Heart right ventricle (tissue), 16 donors: ENCODE measurements around the gene TRMT11. TPM values are rescaled to one million over a fixed set of nuclear protein-coding genes. Genes with fewer than 3 reads are reported as not detected.

ENCODE experiments used
- ATAC-seq, 8 donors: fragments of 200-7000 bp; cut with Tn5 transposase; one replicate each; pipeline ENCODE4 v1.9.1; 2020; ENCODE audit warnings: mild to moderate bottlenecking in 8 of 8, moderate library complexity in 8 of 8, moderate number of reproducible peaks in 1 of 8
- DNase-seq, 2 donors: peaks; one replicate each; pipeline ENCODE4 v3.0.0-alpha.2; 2020
- H3K27ac ChIP-seq, 10 donors: fragments of 200-600 bp; sonication (generic) in 2 of 10; one replicate each; pipeline versions ENCODE4 v1.5.0 to v1.8.0; 2020 to 2022; ENCODE audit warnings: mild to moderate bottlenecking in 3 of 10
- H3K27me3 ChIP-seq, 7 donors: fragments of 200-600 bp; one replicate each; pipeline ENCODE4 v1.8.0; 2021 to 2022; ENCODE audit warnings: mild to moderate bottlenecking in 2 of 7
- H3K36me3 ChIP-seq, 9 donors: fragments of 200-600 bp; sonication (generic) in 1 of 9; one replicate each; pipeline versions ENCODE4 v1.5.0 to v1.8.0; 2020 to 2022; ENCODE audit warnings: mild to moderate bottlenecking in 2 of 9
- H3K4me1 ChIP-seq, 9 donors: fragments of 200-600 bp; sonication (generic) in 1 of 9; one replicate each; pipeline versions ENCODE4 v1.5.0 to v1.8.0; 2020 to 2022; ENCODE audit warnings: mild to moderate bottlenecking in 4 of 9
- H3K4me3 ChIP-seq, 10 donors: fragments of 200-600 bp; sonication (generic) in 2 of 10; one replicate each; pipeline versions ENCODE4 v1.5.0 to v1.8.0; 2020 to 2022; ENCODE audit warnings: mild to moderate bottlenecking in 7 of 10, moderate library complexity in 2 of 10
- H3K9me3 ChIP-seq, 11 donors: fragments of 200-600 bp in 10 of 11; sonication (generic) in 2 of 11; one replicate each; pipeline versions ENCODE4 v1.5.0 to v1.8.0; 2013 to 2022; ENCODE audit warnings: mild to moderate bottlenecking in 2 of 11, control low read depth in 1 of 11, moderate library complexity in 1 of 11
- WGBS, 2 donors: extraction: QIAGEN DNeasy Blood & Tissue Kit; methylation state at CpG; one replicate each; pipeline ENCODE4 v1.1.7; 2013; ENCODE audit warnings: inconsistent platforms in 1 of 2; 5-methylcytosine and 5-hydroxymethylcytosine counted together
- intact Hi-C, 10 donors: fragments of 100-400 bp; cut with DNase I; formaldehyde crosslinking; loops; one replicate each; pipeline versions ENCODE4 v1.11.1 to v1.14.2; 2022
- polyA plus RNA-seq, 2 donors: library from polyadenylated mRNA; stranded (reverse); fragments of 200-250 nt; gene quantifications; one replicate each; pipeline ENCODE4 v1.2.3, GENCODE V29; 2013
- total RNA-seq, 10 donors: library from RNA; stranded (reverse); fragmentation: NEBNext Ultra II Directional in 3 of 10; extraction: Animal tissue kit (Norgen Biotek cat#: 25700) in 3 of 10; gene quantifications; one replicate each; pipeline versions ENCODE4 v1.2.1 to v1.2.4, GENCODE V29; 2021 to 2023
- TF ChIP-seq, protein P1 (sequence below), 9 donors: fragments of 200-600 bp; sonication (generic) in 2 of 9; IDR thresholded peaks; one replicate each; pipeline versions ENCODE4 v1.5.0 to v1.8.0; 2021 to 2022; ENCODE audit warnings: antibody characterized with exemption in 9 of 9, mild to moderate bottlenecking in 5 of 9, moderate library complexity in 1 of 9
- donor health status: Arrhythmogenic right ventricular cardiomyopathy.
- donor health status: ischemic (EF 13 %, LVEDD 7.1; RV severe dilation, severe dysfunction).
- donor health status: healthy with polysubstance abuse.
- donor health status: DM: no; HTN: yes; CAD: no.
- donor health status: DM: no; HTN: no; CAD: no.
- donor health status: ischemic (EF 25% LVEDD 6.9; RV normal size, moderate dysfunction).
- donor health status: ischemic (EF 25% LVEDD 5.7; RV mildly dilated, moderate dysfunction).
- donor health status: healthy.
- donor health status: DM: yes; HTN: yes; CAD: no.
- donor health status: Ischemic cardiomyopathy.
- donor health status: ischemic (EF 35%, LVEDD 5.7; RV mildly dilated, moderate dysfunction).
- donor health status: nonischemic (EF 11% LVEDD 7.7; RV severe dilation, severe dysfunction).
- donor health status: DM: yes; HTN: yes; CAD: no.
- donor health status: PGD.
- donor health status: ischemic (EF 29% LVEDD 5.4; RV normal size, mild dysfunction).
- donor health status: nonischemic (EF 23%, LVEDD 6.1; RV moderate dilation, normal function).

TRMT11 gene
- total and polyA plus RNA-seq, 12 donors, result 7.2 to 15.8 (median 11.0) TPM

GRCh38 chr6:125961117-125961516 is 25.2 kb upstream of the TRMT11 start:
- TF ChIP-seq, protein P1, sequence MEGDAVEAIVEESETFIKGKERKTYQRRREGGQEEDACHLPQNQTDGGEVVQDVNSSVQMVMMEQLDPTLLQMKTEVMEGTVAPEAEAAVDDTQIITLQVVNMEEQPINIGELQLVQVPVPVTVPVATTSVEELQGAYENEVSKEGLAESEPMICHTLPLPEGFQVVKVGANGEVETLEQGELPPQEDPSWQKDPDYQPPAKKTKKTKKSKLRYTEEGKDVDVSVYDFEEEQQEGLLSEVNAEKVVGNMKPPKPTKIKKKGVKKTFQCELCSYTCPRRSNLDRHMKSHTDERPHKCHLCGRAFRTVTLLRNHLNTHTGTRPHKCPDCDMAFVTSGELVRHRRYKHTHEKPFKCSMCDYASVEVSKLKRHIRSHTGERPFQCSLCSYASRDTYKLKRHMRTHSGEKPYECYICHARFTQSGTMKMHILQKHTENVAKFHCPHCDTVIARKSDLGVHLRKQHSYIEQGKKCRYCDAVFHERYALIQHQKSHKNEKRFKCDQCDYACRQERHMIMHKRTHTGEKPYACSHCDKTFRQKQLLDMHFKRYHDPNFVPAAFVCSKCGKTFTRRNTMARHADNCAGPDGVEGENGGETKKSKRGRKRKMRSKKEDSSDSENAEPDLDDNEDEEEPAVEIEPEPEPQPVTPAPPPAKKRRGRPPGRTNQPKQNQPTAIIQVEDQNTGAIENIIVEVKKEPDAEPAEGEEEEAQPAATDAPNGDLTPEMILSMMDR (IDR thresholded peaks at IDR 0.05), result no peak
- DNase-seq (no peak), ATAC-seq (no peak)
- WGBS, 2 donors, result 93 to 94% methylated on average over 3 of the region's 3 CpGs
- Histone ChIP-seq H3K4me3 (no peak overlapping the region), H3K27ac (no peak overlapping the region), H3K36me3 (peaks cover 0 to 8% (median 0%) of the 10 kb centered on the region in 9 donors), H3K27me3 (no peaks in the 10 kb centered on the region), H3K9me3 (no peaks in the 10 kb centered on the region), H3K4me1 (peaks cover 0 to 26% (median 24%) of the 10 kb centered on the region in 9 donors)
- intact Hi-C loops, result loop anchor here in 2 of 10 donors (5.0 kb wide), 1 partner anchor 174 kb away; no protein-coding TSS in a partner anchor

DNA sequence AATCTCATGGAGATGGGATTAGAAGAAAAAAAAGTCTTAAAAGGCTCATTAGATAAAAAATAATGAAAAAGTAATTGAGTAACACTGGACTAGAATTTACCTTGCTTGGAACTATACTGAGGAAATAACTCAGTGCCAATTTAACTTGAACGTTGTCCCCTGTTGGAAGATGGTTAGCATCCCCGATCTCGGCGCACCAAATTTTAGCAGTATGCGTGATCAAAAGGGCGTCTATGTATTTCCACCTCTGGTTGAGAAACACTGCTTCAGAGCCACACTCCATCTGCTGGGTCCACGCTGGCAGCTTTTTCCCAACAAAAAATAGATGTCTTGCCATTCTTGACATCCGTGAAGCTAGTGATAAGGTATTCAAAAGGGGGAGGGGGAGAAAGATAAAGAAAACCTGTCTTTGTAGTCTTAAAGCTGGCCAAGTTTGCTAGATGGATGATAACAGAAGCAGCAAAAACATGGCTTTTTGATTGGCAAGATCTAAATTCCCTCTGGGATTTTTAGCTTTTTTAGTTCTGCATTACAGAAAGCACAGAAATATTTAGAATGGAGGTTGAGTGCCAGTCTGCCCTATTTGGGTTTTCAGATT is 23.3 kb upstream of the TRMT11 start:
- no peak overlapping the region for H3K4me3 ChIP-seq
- no peak overlapping the region for H3K27ac ChIP-seq
- intact Hi-C loops, result loop anchor here in 2 of 10 donors (5.0 kb wide), 1 partner anchor 176 kb away; no protein-coding TSS in a partner anchor
- no peaks in the 10 kb centered on the region for H3K27me3 ChIP-seq
- no peak for ATAC-seq
- H3K9me3 ChIP-seq, result no peaks in the 10 kb centered on the region
- 80 to 81% methylated on average over 8 of the region's 8 CpGs for WGBS, 2 donors
- DNase-seq, result no peak
- TF ChIP-seq, protein P1 (IDR thresholded peaks at IDR 0.05), result no peak
- H3K4me1 ChIP-seq, result peaks cover 0 to 19% (median 14%) of the 10 kb centered on the region in 9 donors
- peaks cover 0 to 21% (median 0%) of the 10 kb centered on the region in 9 donors for H3K36me3 ChIP-seq

- 81 to 84% methylated on average over 2 of the region's 2 CpGs for WGBS, 2 donors
- Histone ChIP-seq H3K27me3 (no peaks in the 10 kb centered on the region), H3K36me3 (peaks cover 0 to 30% (median 7%) of the 10 kb centered on the region in 9 donors), H3K4me3 (no peak overlapping the region), H3K9me3 (no peaks in the 10 kb centered on the region), H3K4me1 (peaks cover 0 to 10% (median 6%) of the 10 kb centered on the region in 9 donors), H3K27ac (no peak overlapping the region)
- no peak for DNase-seq
- intact Hi-C loops, result loop anchor here in 2 of 10 donors (5.0 kb wide), 1 partner anchor 177 kb away; no protein-coding TSS in a partner anchor
- ATAC-seq, result no peak
- TF ChIP-seq, protein P1 (IDR thresholded peaks at IDR 0.05), result no peak
These were observed 22.5 kb upstream of the TRMT11 start for GRCh38 chr6:125963817-125964216.

DNA sequence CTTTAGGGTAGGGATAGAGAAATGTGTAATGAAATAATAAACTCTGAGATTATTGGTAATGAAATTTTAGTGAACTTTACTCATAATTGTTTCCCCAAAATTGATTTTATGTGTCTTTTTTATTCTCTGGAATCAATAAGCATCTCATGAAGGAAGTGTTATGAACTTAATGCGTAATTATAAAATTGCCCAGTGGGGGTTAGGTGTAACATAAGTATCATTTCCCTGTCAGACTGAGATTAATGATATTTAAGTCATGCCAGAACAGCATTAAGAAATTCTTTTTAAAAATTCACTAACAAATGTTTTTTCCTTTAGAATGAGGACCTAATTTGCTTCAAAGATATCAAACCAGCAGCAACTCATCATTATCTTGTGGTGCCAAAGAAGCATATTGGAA is 19.8 kb upstream of the TRMT11 start:
- peaks cover 0 to 4% (median 0%) of the 10 kb centered on the region in 9 donors for H3K4me1 ChIP-seq
- H3K9me3 ChIP-seq, result no peaks in the 10 kb centered on the region
- H3K4me3 ChIP-seq, result no peak overlapping the region
- H3K27me3 ChIP-seq, result no peaks in the 10 kb centered on the region
- intact Hi-C loops, result loop anchor here in 3 of 10 donors (5.0 kb wide), 3 partner anchors 109 to 659 kb away; no protein-coding TSS in a partner anchor
- TF ChIP-seq, protein P1 (IDR thresholded peaks at IDR 0.05), result no peak
- H3K27ac ChIP-seq, result no peak overlapping the region
- H3K36me3 ChIP-seq, result peaks cover 0 to 35% (median 7%) of the 10 kb centered on the region in 9 donors
- ATAC-seq (no peak), DNase-seq (no peak)
- 99 to 100% methylated on average over 1 of the region's 1 CpG for WGBS, 2 donors
